Adipocyte (in vitro differentiated cells): Measurements from ENCODE around the gene ERBB2.
"Not testable (repeated sequence)": the region's sequence is repeated elsewhere in the genome, so short reads cannot be mapped to it uniquely, and the experiment has no call there.

ENCODE experiments used
- DNase-seq: peaks from one replicate; pipeline ENCODE4 v3.0.0-alpha.2; 2015; ENCODE audit warnings: low read depth
- H3K27me3 ChIP-seq: replicated peaks from 2 replicates; pipeline ENCODE4 v1.7.0; 2013; ENCODE audit warnings: mild to moderate bottlenecking, low read length, moderate library complexity; ENCODE audit not compliant: control insufficient read depth, insufficient read depth
- H3K36me3 ChIP-seq: 2 replicates; pipeline ENCODE4 v1.7.0; 2013; ENCODE audit warnings: low read length, mild to moderate bottlenecking, moderate library complexity; ENCODE audit not compliant: control insufficient read depth, insufficient read depth, severe bottlenecking
- H3K4me1 ChIP-seq: 2 replicates; pipeline ENCODE4 v1.7.0; 2013; ENCODE audit warnings: mild to moderate bottlenecking, low read length, moderate library complexity; ENCODE audit not compliant: control insufficient read depth, insufficient read depth
- H3K4me3 ChIP-seq: 2 replicates; pipeline ENCODE4 v1.7.0; 2013; ENCODE audit warnings: mild to moderate bottlenecking, low read length, moderate library complexity
- H3K9ac ChIP-seq: 2 replicates; pipeline ENCODE4 v1.7.0; 2013; ENCODE audit warnings: mild to moderate bottlenecking, low read length, moderate library complexity
- H3K9me3 ChIP-seq: 2 replicates; pipeline ENCODE4 v1.7.0; 2013; ENCODE audit warnings: mild to moderate bottlenecking, low read length, moderate library complexity; ENCODE audit not compliant: control insufficient read depth

The ERBB2 gene

DNA sequence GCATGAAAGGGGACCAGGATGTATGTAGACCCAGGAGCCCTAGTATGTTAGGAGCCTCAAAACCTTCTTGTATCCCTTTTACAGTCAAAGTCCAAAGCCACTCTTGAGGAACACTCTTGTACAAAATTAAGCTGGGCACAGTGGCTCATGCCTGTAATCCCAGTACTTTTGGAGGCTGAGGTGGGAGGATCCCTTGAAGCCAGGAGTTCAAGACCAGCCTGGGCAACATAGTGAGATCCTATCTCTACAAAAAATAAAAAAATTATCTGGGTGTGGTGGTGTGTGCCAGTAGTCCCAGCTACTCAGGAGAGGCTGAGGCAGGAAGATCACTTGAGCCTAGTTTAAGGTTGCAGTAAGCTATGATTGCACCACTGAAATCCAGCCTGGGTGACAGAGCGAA, 26.1 kb downstream of the ERBB2 start:
- H3K9me3 ChIP-seq, H3K4me1 ChIP-seq, H3K9ac ChIP-seq, H3K27me3 ChIP-seq, DNase-seq, H3K4me3 ChIP-seq: not testable (repeated sequence)
- peaks cover 25% of the 10 kb centered on the region for H3K36me3 ChIP-seq

DNA sequence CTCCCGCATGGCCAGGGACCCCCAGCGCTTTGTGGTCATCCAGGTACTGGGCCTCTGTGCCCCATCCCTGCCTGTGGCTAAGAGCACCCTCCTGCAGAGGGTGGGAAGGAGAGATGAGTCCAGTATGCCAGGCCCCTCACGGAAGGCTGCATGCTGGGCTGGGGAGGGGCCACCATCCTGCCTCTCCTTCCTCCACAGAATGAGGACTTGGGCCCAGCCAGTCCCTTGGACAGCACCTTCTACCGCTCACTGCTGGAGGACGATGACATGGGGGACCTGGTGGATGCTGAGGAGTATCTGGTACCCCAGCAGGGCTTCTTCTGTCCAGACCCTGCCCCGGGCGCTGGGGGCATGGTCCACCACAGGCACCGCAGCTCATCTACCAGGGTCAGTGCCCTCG, 26.8 kb downstream of the ERBB2 start:
- no peak overlapping the region for H3K4me3 ChIP-seq
- no peaks in the 10 kb centered on the region for H3K9me3 ChIP-seq
- H3K9ac ChIP-seq, result no peak overlapping the region
- H3K27me3 ChIP-seq, result no peaks in the 10 kb centered on the region
- H3K4me1 ChIP-seq, result peaks cover 9% of the 10 kb centered on the region
- DNase-seq, result no peak
- H3K36me3 ChIP-seq, result peaks cover 25% of the 10 kb centered on the region

DNA sequence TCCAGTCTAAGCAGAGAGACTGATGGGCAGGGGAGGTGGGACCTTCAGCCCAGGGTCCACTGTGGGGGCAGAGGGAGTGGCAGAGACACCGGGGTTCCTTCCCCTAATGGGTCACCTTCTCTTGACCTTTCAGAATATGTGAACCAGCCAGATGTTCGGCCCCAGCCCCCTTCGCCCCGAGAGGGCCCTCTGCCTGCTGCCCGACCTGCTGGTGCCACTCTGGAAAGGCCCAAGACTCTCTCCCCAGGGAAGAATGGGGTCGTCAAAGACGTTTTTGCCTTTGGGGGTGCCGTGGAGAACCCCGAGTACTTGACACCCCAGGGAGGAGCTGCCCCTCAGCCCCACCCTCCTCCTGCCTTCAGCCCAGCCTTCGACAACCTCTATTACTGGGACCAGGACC, 27.7 kb downstream of the ERBB2 start:
- no peaks in the 10 kb centered on the region for H3K9me3 ChIP-seq
- no peak overlapping the region for H3K4me3 ChIP-seq
- no peak for DNase-seq
- H3K9ac ChIP-seq, result no peak overlapping the region
- H3K27me3 ChIP-seq, result no peaks in the 10 kb centered on the region
- H3K36me3 ChIP-seq, result peaks cover 20% of the 10 kb centered on the region
- peaks cover 9% of the 10 kb centered on the region for H3K4me1 ChIP-seq

DNA sequence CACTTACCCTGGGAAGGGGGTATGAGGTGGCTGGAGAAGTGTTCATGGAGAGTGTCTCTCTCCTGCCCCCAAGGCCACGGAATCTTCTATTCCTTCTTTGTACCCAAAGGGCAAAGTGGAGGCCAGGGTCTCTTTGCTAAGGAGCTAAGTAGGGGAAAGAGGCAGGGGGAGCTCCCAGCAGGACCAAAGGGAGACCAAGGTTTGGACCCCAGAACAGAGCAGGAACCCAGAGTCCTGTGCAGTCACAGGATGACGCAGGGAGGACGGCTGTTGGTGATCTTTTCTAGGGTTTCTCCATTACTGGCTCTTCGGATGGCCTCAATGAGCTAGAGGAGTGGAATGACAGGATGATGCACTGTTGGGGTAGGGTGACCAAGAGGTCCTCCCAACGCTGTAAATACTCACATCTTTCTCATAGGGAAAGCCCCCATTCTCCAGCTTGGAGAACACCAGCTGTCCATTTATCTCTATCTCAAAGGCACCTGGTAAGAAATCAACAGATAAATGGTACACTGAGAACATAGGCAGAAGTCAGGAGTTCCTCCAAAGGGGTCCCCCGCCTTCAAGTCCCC, 29.5 kb downstream of the ERBB2 start:
- no peak for DNase-seq
- Histone ChIP-seq H3K4me1 (peaks cover 9% of the 10 kb centered on the region), H3K36me3 (peaks cover 16% of the 10 kb centered on the region), H3K27me3 (no peaks in the 10 kb centered on the region), H3K9me3 (no peaks in the 10 kb centered on the region), H3K9ac (peak overlapping the region; percentile 88), H3K4me3 (peak overlapping the region; percentile 98)

DNA sequence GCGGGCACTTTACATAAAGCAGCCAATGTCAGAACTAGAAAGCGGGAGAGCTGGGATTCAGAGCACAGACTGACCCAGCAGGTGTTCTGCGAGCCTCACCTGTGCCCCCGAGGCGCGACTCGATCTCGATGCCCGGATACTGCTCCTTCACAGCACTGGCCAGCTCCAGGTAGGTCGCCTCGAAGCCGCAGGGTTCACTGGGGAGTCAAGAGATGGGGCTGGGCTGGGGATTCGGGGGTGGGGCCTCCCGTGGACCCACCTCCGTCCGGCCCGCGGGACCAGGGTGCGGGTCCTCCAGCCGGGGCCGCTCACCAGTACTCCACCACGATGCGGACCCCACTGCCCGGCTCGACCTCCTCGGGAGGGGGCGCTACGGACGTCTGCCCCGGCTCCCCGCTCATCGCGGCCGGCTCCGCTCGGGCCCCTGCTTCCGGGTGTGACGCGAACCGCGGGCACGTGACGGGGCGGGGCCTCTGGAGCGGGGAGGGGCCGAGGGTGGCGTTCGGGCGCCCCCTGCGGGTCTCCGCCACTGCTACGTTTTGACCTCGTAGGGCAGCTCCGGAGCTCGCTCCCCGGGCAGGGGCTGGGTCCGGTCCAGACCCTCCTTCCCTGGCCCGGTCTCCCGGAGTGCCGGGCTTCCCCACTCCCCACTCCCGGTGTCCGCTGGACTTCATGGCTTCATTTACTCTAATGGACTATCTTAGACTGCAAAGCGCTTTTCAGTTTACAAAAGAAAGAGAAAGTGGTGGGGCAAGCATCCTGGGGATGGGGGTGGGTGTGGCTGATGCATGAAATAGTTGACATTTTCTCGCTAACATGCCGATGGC, 30.4 kb downstream of the ERBB2 start, which contains the start of gene MIEN1:
Gene MIEN1, minus strand, starts transcription at position 438 of the 827 bp plus-strand sequence. Its CDS starts 37 bp downstream, at position 401.
- peaks cover 9% of the 10 kb centered on the region for H3K4me1 ChIP-seq
- DNase-seq, result peak; percentile 96
- peaks cover 9% of the 10 kb centered on the region for H3K36me3 ChIP-seq
- H3K4me3 ChIP-seq, result peak within 1 kb of the TSS; percentile 98
- H3K9me3 ChIP-seq, result no peaks in the 10 kb centered on the region
- H3K27me3 ChIP-seq, result no peaks in the 10 kb centered on the region
- H3K9ac ChIP-seq, result peak within 1 kb of the TSS; percentile 88

DNA sequence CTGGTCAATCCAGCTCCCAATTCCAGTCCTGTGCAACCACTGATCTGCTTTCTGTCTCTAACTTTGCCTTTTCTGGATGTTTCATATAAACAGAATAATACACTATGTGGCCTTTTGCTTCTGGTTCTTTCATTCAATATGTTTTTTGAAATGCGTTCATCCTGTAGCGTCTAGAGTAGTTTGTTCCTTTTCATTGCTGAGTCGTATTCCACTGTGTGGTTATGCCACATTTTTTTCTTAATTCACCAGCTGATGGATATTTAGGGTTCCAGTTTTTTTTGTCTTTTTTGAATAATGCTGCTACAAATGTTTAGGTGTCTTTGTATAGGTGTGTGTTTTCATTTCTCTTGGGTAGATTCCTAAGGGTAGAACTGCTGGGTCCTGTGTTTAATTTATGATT, 32.7 kb downstream of the ERBB2 start:
- Histone ChIP-seq H3K9ac (no peak overlapping the region), H3K36me3 (peaks cover 7% of the 10 kb centered on the region), H3K27me3 (peaks cover 2% of the 10 kb centered on the region), H3K4me3 (no peak overlapping the region), H3K9me3 (no peaks in the 10 kb centered on the region), H3K4me1 (peaks cover 9% of the 10 kb centered on the region)
- no peak for DNase-seq

DNA sequence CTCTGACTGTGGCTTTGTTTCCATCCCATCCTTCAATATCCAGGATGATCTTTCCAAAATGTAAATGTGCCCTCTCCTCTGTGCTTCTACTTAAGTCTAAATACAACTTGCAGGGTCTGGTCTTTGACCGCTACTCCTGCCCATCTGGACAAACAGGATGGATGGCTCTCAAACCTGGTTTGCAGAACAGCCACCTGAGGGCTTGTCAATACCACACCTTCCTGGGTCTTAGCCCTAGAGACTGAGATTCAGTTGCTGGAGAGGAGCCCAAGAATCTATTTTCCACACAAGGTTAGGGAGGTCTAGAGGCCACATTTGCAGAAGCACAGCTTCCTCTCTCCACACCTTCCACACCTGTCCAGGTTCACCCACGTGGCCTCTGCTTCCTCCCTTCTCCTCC, 36.0 kb downstream of the ERBB2 start:
- H3K9me3 ChIP-seq, result no peaks in the 10 kb centered on the region
- H3K4me3 ChIP-seq, result no peak overlapping the region
- no peaks in the 10 kb centered on the region for H3K4me1 ChIP-seq
- no peak overlapping the region for H3K9ac ChIP-seq
- DNase-seq, result no peak
- H3K27me3 ChIP-seq, result peaks cover 8% of the 10 kb centered on the region
- no peaks in the 10 kb centered on the region for H3K36me3 ChIP-seq

DNA sequence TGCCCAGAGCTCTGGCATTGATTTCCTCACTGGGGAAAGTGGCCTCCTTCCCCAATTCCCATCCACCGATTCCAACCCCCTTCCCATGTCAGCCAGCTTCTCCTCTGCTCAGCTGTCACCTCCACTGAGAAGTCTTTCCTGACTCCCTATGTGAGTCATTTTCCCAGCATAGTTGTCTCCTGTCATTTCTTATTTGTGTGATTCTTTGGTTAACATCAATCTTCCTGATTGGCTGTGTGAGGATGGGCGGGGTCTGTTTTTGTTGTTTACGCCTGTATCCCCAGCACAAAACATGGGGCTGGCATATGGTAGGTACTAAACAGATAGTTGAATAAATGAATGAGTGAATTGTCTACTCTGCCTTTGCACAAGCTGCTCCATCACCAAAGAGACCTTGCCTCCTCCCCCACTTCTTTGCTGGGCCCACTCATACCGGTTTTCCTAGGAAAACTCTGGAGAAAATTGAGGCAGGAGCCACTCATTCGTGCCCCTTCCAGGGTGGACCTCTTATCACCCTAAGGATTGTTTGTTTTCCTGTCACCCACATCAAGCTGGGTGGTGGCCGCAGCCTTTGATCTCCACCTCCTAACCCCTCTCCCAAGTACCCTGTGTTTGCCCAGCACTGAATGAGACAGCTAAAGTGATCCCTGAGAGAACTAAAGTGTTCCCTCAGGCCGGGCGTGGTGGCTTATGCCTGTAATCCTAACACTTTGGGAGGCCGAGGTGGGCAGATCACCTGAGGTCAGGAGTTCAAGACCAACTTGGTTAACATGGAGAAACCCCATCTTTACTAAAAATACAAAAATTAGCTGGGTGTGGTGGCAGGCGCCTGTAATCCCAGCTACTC, 36.7 kb downstream of the ERBB2 start:
- H3K27me3 ChIP-seq, result peaks cover 8% of the 10 kb centered on the region
- no peak overlapping the region for H3K4me3 ChIP-seq
- no peaks in the 10 kb centered on the region for H3K9me3 ChIP-seq
- no peak for DNase-seq
- no peak overlapping the region for H3K9ac ChIP-seq
- H3K4me1 ChIP-seq, result no peaks in the 10 kb centered on the region
- no peaks in the 10 kb centered on the region for H3K36me3 ChIP-seq

DNA sequence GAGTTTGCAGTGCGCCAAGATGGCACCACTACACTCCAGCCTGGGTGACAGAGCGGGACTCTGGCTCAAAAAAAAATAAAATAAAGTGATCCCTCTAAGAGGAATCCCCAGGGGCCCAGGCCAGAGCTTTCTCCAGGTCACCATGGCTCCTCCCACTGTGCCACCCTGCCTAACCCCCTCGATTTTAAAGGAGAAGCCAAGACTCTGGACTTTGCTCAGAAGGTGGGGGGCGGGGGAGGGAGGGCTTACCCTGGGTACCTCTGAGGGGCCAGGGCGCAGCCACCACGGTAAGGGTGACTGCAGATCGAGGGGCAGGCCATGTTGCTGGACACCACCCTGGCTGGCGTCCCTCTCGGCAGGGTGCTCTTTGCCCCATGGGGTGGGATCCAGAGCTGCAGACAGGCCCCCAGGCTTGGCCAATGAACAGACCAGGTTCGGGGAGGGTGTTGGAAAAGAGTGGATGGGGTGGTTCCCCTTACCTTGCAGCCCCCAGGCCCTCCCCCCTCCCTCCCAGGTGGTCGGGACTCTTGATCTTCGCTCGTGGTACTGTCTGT, 37.4 kb downstream of the ERBB2 start:
- H3K27me3 ChIP-seq, result peaks cover 8% of the 10 kb centered on the region
- no peaks in the 10 kb centered on the region for H3K9me3 ChIP-seq
- H3K9ac ChIP-seq, result no peak overlapping the region
- no peaks in the 10 kb centered on the region for H3K4me1 ChIP-seq
- H3K4me3 ChIP-seq, result no peak overlapping the region
- no peaks in the 10 kb centered on the region for H3K36me3 ChIP-seq
- no peak for DNase-seq

DNA sequence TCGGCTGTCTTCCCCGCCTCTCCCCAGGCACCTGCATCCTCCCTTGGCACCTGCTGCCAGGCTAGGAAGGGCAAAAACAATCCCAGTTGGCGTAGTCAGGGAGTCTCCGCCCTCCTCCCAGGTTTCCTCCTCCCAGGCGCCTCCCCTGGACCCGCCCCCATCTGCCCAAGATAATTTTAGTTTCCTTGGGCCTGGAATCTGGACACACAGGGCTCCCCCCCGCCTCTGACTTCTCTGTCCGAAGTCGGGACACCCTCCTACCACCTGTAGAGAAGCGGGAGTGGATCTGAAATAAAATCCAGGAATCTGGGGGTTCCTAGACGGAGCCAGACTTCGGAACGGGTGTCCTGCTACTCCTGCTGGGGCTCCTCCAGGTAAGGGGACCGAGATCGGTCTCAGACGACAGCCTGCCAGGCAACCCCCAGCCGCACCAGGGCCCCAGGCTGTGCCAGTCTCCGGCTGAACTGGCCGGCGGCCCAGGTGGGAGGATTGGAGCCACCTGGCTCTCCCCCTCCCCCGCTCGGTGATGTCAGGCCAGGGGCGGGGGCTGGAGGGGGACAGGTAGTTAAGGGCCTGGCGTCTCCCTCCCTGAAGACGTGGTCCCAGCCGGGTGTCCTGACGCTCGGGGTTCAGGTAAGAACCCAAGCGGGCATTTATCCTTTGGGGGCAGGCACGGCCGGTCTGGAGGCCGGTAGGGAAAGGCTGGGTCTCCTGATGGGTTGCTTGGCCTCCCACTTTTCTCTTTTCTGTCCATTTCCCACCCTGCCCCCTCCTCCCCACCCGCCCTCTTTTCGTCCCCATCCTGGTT, 38.1 kb downstream of the ERBB2 start, which contains the start of gene GRB7:
Gene GRB7, plus strand, starts transcription at position 179 of the 808 bp plus-strand sequence. CDS start 4,364 bp downstream, outside the sequence.
- peaks cover 8% of the 10 kb centered on the region for H3K27me3 ChIP-seq
- H3K9me3 ChIP-seq, result no peaks in the 10 kb centered on the region
- H3K9ac ChIP-seq, result no peak within 1 kb of the TSS
- H3K36me3 ChIP-seq, result no peaks in the 10 kb centered on the region
- no peak within 1 kb of the TSS for H3K4me3 ChIP-seq
- no peaks in the 10 kb centered on the region for H3K4me1 ChIP-seq
- DNase-seq, result no peak
